Keratinocyte (primary cell): ENCODE data around the gene SERPINA5.

Experiments used
- EZH2 ChIP-seq: IDR thresholded peaks from one replicate; pipeline ENCODE4 v1.6.1; 2012; ENCODE audit warnings: inconsistent platforms, mild to moderate bottlenecking, low read length, moderate library complexity
- TF ChIP-seq, protein P1 (sequence below), 3 experiments: IDR thresholded peaks in 1 of 3; conservative IDR thresholded peaks in 1 of 3; optimal IDR thresholded peaks in 1 of 3; 2 replicates in 2 of 3; 3 replicates in 1 of 3; pipeline versions ENCODE3 to v1.5.1; 2011; ENCODE audit warnings: low read length in 3 of 3, mild to moderate bottlenecking in 3 of 3, moderate library complexity in 2 of 3, control low read depth in 1 of 3, inconsistent platforms in 1 of 3; ENCODE audit not compliant: insufficient read depth in 2 of 3; ENCODE audit errors: extremely low read depth in 1 of 3

DNA sequence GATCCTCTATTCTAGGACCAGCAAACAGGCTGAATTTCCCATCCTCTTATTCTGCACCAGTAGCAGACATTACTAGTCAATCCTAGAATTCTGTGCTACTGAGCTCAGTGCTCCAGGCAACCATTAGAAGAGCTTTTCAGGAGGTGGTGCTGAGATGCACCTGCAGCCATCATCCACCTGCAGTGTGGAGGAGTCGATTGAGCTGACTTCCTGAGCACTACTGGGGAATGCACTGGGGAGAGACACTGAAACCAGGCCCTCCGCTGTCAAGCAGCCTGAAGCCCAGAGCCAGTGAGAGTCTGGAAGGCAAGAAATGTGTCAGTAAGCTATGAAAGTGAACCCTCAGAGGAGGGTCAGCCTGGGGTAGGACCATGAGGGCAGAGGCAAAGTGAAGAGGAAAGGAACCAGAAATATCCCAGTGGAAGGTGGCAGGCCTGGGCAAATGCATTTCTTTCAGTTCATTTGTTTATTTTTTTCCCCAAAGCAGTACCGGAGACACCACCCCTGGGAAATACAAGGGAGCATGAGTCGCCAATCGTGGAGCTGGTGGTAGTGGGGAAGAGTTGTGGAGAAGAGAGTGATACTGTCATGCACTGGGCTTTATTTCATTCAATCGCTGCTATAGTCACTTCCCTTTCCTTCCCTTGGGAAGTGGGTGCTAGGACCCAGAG is 43.0 kb upstream of the SERPINA5 start:
- TF ChIP-seq, protein P1, sequence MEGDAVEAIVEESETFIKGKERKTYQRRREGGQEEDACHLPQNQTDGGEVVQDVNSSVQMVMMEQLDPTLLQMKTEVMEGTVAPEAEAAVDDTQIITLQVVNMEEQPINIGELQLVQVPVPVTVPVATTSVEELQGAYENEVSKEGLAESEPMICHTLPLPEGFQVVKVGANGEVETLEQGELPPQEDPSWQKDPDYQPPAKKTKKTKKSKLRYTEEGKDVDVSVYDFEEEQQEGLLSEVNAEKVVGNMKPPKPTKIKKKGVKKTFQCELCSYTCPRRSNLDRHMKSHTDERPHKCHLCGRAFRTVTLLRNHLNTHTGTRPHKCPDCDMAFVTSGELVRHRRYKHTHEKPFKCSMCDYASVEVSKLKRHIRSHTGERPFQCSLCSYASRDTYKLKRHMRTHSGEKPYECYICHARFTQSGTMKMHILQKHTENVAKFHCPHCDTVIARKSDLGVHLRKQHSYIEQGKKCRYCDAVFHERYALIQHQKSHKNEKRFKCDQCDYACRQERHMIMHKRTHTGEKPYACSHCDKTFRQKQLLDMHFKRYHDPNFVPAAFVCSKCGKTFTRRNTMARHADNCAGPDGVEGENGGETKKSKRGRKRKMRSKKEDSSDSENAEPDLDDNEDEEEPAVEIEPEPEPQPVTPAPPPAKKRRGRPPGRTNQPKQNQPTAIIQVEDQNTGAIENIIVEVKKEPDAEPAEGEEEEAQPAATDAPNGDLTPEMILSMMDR (optimal IDR thresholded peaks at IDR 0.05 in 1 of 3, IDR thresholded peaks at IDR 0.05 in 1 of 3, conservative IDR thresholded peaks at IDR 0.05 in 1 of 3; ENCODE audit: extremely low read depth in 1 of 3, insufficient read depth in 2 of 3, low read length in 3 of 3): no peak
- TF ChIP-seq EZH2: no peak
